Duodenal mucosa (tissue), 2 donors: ENCODE results near the gene FBLN7.

ENCODE experiments used
- H3K27ac ChIP-seq: one replicate; pipeline ENCODE4 v1.7.0; 2013; ENCODE audit warnings: low read depth, low read length
- H3K27me3 ChIP-seq, 2 donors: one replicate each; pipeline ENCODE4 v1.7.0; 2013; ENCODE audit warnings: low read length in 2 of 2, control low read depth in 1 of 2; ENCODE audit not compliant: insufficient read depth in 2 of 2, control insufficient read depth in 1 of 2
- H3K36me3 ChIP-seq, 2 donors: one replicate each; pipeline ENCODE4 v1.7.0; 2013; ENCODE audit warnings: low read length in 2 of 2, control low read depth in 1 of 2; ENCODE audit not compliant: insufficient read depth in 2 of 2, control insufficient read depth in 1 of 2
- H3K4me1 ChIP-seq, 2 donors: one replicate each; pipeline ENCODE4 v1.7.0; 2013; ENCODE audit warnings: low read length in 2 of 2, control low read depth in 1 of 2; ENCODE audit not compliant: insufficient read depth in 2 of 2, control insufficient read depth in 1 of 2
- H3K4me3 ChIP-seq, 2 donors: one replicate each; pipeline ENCODE4 v1.7.0; 2013; ENCODE audit warnings: low read length in 2 of 2, low read depth in 1 of 2
- H3K9ac ChIP-seq, 2 donors: one replicate each; pipeline ENCODE4 v1.7.0; 2013; ENCODE audit warnings: low read length in 2 of 2, low read depth in 1 of 2
- H3K9me3 ChIP-seq, 2 donors: one replicate each; pipeline ENCODE4 v1.7.0; 2013; ENCODE audit warnings: low read length in 2 of 2, control low read depth in 1 of 2; ENCODE audit not compliant: control insufficient read depth in 1 of 2

FBLN7 gene

DNA sequence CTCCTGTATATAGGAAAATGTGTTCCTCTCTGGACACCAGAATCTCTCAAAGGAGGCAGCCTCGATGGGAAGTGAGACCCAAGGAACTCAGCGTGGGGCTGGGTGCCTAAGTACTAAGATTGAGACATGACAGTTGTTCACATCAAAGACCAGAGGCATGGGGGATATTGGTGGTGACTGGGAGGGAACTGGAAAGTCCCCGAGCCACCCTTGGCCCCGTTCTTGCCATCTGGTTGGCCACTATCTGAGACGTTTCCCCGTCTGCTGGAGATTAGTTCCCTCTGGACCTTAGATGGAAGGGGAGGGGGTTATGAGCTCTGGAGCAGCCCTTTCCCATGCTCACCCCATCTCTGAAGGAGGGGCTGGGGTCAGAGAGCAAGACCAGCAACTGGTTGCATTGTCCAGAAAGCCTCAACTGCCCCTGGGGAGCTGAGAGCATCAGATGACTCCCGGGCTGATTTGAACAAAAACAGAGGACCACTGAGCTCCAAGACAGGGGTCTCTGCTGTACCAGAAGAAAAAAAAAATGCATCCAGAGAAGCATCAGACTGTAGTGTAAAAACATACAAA, 11.8 kb downstream of the FBLN7 start:
- Histone ChIP-seq H3K27ac (no peak overlapping the region), H3K9me3 (no peaks in the 10 kb centered on the region), H3K9ac (no peak overlapping the region), H3K36me3 (no peaks in the 10 kb centered on the region), H3K4me3 (no peak overlapping the region), H3K4me1 (no peaks in the 10 kb centered on the region), H3K27me3 (no peaks in the 10 kb centered on the region)

DNA sequence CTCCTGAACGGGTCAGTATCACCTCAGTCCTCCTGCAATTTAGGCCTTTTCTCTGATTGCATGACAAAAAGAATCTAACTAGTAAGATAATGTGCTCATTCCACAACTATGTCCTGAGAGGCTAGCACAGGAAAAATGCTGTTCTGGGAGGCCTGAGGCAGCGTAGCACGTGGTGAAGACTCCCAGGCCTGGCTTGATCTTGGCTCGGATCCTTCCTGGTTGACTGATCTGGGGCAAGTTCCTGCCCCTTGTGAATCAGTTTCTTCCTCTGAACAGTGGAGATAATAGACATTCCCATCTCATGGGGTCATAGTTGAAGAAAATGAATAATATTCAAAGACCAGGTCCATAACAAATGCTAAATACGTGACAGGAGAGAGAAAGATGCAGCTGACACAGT, 12.3 kb downstream of the FBLN7 start:
- Histone ChIP-seq H3K27me3 (no peaks in the 10 kb centered on the region), H3K9ac (no peak overlapping the region), H3K4me3 (no peak overlapping the region), H3K36me3 (no peaks in the 10 kb centered on the region), H3K27ac (no peak overlapping the region), H3K9me3 (no peaks in the 10 kb centered on the region), H3K4me1 (no peaks in the 10 kb centered on the region)

DNA sequence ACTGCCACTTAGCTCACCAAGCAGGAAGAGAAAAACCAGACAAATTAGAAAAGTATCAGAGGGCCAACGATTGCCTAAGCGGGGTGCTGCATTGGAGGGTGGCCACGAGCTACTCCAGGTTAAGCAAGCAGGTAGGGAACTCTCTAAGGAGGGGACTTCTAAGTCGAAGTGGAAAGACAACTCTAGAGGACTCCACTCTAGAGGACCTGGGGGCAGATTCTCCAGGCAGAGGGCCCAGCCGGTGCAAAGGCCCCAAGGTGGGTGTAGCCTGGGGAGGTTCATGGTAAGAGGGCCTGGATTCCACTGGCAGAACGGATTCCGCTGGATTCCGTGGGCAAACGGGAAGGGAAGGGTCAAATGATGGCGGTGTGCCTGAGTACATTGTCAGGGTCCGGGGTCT, 12.7 kb downstream of the FBLN7 start:
- no peaks in the 10 kb centered on the region for H3K9me3 ChIP-seq
- H3K9ac ChIP-seq = no peak overlapping the region
- no peak overlapping the region for H3K4me3 ChIP-seq
- H3K4me1 ChIP-seq = peaks cover 1 to 3% of the 10 kb centered on the region in 2 donors
- no peaks in the 10 kb centered on the region for H3K27me3 ChIP-seq
- H3K36me3 ChIP-seq = no peaks in the 10 kb centered on the region
- no peak overlapping the region for H3K27ac ChIP-seq

DNA sequence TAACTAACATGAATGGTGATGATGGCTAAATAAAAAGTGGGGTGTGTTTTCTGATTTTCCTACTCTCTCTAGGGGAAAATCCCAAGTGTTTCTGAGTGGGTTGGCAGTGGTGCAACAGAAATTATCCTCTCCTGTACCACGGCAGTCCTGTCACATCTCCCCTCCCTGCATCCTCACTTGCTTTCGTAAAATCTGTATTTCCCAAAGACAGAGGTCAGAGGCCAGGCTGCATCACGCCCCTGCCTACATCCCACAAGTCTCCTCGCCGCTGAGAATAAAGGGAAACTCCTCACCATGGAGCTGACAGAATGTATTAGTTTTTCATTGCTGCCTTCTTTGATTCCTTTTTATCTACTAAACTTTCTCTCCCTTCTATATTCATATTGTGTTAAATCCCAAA, 13.1 kb downstream of the FBLN7 start:
- H3K4me3 ChIP-seq = no peak overlapping the region
- no peak overlapping the region for H3K27ac ChIP-seq
- no peak overlapping the region for H3K9ac ChIP-seq
- H3K27me3 ChIP-seq = no peaks in the 10 kb centered on the region
- H3K4me1 ChIP-seq = peaks cover 5 to 8% of the 10 kb centered on the region in 2 donors
- H3K36me3 ChIP-seq = no peaks in the 10 kb centered on the region
- no peaks in the 10 kb centered on the region for H3K9me3 ChIP-seq

DNA sequence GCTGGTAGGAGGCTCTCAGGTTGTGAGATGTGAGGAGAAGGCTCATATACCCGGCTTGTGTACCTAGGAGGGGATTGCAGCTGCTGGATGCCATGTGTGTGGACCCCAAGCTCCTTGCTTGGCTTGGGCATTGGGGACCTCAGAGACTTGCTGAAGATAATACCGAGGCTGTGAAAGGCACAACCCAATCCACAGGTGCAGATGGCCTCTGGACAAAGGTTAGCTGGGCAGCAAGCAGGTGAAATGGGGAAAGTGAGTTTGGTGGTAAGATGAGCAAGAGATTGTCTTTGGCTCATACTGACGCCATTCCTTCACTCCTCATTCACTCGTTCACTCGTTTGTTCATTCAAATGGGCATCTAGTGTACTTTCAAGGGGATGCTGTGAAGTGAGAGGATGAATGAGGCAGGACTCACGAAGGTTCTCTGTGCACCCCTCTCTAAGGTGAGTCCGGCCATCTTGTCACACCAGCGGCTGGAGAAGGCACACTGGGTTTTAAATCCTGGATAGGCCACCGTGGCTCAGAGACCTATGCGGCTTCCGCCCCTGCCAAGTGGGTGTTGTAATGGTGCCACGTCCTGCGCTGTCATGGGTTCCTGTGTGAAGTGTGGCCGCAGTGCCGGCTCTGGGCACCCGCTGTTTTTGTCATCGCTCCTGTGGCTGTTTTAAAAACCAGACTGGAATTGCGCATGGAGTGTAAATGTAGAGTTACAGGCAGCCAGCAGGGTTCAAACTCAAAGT, 13.7 kb downstream of the FBLN7 start:
- Histone ChIP-seq H3K27ac (no peak overlapping the region), H3K27me3 (no peaks in the 10 kb centered on the region), H3K9me3 (no peaks in the 10 kb centered on the region), H3K4me3 (no peak overlapping the region), H3K9ac (no peak overlapping the region), H3K4me1 (peaks cover 5 to 10% of the 10 kb centered on the region in 2 donors), H3K36me3 (no peaks in the 10 kb centered on the region)

DNA sequence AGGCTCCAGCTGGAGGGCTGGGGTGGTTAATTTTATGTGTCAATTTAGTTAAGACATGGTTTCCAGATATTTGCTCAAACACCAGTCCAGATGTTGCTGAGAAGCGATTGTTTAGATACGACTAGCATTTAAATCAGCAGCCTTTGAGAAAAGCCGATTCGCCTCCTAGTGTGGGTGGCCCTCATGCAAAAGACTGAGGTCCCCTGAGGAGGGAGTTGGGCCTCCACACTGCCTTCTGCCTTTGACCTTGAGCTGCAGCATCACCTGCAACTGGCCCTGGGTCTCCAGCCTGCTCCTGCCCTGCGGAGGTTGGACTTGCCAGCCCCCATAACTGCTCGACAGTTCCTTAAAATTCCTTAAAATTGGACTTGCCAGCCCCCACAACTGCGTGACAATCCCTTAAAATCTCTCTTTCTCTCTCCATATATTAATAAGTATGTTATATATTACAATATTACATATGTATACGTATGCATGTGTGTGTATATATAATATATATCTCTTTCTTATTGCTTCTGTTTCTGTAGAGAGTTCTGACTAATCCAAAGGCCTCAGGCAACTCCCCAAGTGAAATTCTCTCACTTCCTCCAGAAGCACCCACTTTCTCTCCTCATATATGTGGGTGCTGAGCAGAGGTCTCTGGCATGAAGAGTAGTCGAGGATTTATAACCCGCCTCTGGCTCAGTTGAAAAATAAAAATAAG, 14.4 kb downstream of the FBLN7 start:
- H3K27me3 ChIP-seq = no peaks in the 10 kb centered on the region
- no peaks in the 10 kb centered on the region for H3K9me3 ChIP-seq
- H3K4me1 ChIP-seq = peaks cover 5 to 10% of the 10 kb centered on the region in 2 donors
- no peak overlapping the region for H3K9ac ChIP-seq
- H3K27ac ChIP-seq = no peak overlapping the region
- H3K36me3 ChIP-seq = no peaks in the 10 kb centered on the region
- no peak overlapping the region for H3K4me3 ChIP-seq

DNA sequence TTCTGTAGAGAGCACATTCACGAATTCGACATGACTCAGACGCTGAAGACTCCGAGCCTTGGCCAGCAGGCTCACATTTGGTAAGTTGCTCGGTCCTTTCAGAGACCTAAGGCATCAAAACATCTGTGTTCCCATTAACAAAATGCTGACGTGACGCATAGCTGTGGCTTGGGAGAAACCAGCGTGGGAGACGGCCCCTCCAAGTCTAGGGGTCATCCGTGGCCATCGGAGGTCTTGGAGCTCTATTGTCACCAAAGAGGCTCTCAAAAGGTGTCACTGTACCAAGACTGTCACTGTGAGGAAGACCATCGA, 14.9 kb downstream of the FBLN7 start:
- Histone ChIP-seq H3K4me3 (no peak overlapping the region), H3K4me1 (peaks cover 5 to 10% of the 10 kb centered on the region in 2 donors), H3K27me3 (no peaks in the 10 kb centered on the region), H3K36me3 (no peaks in the 10 kb centered on the region), H3K9ac (no peak overlapping the region), H3K27ac (no peak overlapping the region), H3K9me3 (no peaks in the 10 kb centered on the region)

DNA sequence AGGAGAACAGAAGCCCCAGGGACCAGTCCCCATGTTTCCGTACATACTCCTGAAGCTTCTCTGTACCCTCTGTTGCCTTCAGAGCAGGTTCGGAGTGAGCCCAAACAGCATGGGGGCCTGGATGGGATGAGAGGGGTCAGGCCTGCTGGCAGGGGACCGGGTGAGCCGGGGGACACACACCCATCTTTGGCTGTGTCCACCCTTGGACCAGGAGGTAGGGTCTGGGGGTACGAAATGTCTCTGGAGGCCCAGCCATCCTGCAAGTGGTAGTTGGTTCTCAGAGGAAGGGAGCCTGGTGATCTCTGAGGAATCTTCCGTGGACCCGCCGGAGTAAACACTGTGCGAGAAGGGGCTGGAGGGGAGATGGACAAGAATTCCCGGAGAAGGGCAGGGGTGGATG, 15.3 kb downstream of the FBLN7 start:
- Histone ChIP-seq H3K27me3 (no peaks in the 10 kb centered on the region), H3K9me3 (no peaks in the 10 kb centered on the region), H3K27ac (no peak overlapping the region), H3K4me3 (no peak overlapping the region), H3K36me3 (no peaks in the 10 kb centered on the region), H3K4me1 (peaks cover 5 to 10% of the 10 kb centered on the region in 2 donors), H3K9ac (no peak overlapping the region)

DNA sequence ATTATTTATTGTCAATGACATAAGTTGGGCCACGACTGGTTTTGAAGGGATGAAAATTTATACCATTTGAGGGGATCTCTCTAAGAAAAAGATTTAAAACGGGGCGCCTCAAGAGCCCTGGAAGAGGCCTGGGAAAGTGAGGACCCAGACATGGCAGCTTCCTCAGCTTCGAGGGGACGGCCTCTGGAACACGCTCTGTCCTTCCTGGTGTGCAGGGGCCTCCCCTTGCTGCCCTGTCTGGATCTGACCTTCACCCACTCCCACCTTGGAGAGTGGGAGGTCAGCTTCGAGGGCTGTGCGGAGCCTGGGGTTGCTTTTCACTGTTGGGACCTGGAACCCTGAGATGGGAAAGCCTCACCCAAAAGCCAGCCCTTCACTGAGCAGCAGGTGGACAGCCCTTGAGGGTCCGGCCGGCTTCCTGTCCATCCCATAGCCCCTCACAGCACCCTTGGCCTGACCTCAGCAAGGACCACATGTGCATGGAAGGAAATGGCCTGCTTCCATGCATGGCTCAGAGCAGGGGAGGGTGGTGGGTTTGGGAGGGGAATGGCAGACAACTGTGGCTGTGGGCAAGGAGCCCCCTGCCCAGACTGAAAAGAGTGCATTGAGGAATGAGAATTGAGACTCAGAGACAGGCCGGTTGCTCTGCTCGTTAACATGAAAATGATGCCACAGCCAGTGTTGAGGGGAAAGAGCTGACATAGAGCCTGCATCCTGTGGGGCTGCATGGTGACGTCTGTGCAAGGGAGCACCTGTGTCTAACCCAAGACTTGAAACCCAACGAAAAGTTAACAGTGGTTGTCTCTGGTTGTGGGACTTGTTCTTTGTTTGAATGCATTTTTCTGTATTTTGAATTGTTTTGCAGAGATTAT, 16.3 kb downstream of the FBLN7 start:
- no peak overlapping the region for H3K27ac ChIP-seq
- H3K9ac ChIP-seq = no peak overlapping the region
- H3K4me3 ChIP-seq = no peak overlapping the region
- H3K27me3 ChIP-seq = no peaks in the 10 kb centered on the region
- H3K4me1 ChIP-seq = peaks cover 5 to 10% of the 10 kb centered on the region in 2 donors
- no peaks in the 10 kb centered on the region for H3K9me3 ChIP-seq
- H3K36me3 ChIP-seq = no peaks in the 10 kb centered on the region
